GM21619 (cell line): Measurements from ENCODE around the gene KIF21B.

Experiments used
- ATAC-seq: cut with Tn5 transposase; IDR thresholded peaks from one replicate; pipeline ENCODE4 v1.9.1; 2021; ENCODE audit not compliant: unreplicated experiment

Gene KIF21B, protein sequence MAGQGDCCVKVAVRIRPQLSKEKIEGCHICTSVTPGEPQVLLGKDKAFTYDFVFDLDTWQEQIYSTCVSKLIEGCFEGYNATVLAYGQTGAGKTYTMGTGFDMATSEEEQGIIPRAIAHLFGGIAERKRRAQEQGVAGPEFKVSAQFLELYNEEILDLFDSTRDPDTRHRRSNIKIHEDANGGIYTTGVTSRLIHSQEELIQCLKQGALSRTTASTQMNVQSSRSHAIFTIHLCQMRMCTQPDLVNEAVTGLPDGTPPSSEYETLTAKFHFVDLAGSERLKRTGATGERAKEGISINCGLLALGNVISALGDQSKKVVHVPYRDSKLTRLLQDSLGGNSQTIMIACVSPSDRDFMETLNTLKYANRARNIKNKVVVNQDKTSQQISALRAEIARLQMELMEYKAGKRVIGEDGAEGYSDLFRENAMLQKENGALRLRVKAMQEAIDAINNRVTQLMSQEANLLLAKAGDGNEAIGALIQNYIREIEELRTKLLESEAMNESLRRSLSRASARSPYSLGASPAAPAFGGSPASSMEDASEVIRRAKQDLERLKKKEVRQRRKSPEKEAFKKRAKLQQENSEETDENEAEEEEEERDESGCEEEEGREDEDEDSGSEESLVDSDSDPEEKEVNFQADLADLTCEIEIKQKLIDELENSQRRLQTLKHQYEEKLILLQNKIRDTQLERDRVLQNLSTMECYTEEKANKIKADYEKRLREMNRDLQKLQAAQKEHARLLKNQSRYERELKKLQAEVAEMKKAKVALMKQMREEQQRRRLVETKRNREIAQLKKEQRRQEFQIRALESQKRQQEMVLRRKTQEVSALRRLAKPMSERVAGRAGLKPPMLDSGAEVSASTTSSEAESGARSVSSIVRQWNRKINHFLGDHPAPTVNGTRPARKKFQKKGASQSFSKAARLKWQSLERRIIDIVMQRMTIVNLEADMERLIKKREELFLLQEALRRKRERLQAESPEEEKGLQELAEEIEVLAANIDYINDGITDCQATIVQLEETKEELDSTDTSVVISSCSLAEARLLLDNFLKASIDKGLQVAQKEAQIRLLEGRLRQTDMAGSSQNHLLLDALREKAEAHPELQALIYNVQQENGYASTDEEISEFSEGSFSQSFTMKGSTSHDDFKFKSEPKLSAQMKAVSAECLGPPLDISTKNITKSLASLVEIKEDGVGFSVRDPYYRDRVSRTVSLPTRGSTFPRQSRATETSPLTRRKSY (N-terminal part only)

GRCh38 chr1:201023517-201023902, at the start of gene KIF21B:
Gene KIF21B (minus strand): TSS chr1:201023714. CDS start chr1:201023383, 331 bp downstream.
- peak; percentile 54 for ATAC-seq

DNA sequence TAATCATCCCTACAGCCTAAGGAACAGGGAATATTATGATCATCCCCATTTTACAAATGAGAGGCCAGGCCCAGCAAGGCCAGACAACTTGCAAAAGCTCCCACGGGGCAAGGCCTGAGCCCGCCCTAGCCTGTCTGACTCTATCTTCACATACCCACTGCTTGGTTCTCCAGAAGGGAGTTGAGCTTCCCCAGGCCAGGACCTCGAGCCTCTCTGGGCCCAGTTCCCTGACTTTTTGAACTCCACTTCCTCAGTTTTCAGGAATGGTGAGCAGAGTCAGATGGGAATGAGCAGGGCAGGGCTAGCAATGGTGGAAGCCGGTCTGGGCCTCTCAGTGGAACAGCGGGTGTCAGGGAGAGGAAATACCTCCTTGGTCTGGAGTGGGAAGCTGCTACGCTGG, 49.4 kb upstream of the KIF21B start:
- no peak for ATAC-seq

- no peak for ATAC-seq
Observed at GRCh38 chr1:201072149-201072548, 48.6 kb upstream of the KIF21B start.

- no peak for ATAC-seq
Observed at GRCh38 chr1:201069636-201070035, 46.1 kb upstream of the KIF21B start.

DNA sequence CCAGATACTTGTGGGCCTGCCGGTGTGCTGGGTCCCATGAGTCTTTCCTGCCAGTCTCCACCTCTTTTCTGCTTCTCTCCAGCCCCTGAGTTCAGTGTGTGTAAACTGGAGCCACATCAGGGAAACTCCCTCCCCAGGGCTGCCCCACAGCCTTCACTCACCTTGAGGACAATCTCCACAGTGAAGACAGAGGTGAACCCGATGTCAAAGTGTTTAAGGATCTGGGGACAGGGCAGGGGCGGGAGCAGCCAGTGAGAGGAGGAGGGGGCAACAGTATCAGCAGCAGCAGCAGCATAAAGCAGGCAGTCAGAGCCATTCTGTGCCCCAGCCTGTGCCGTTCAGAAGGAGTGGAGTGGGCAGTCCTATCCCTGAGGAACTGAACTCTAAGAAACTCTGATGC, 45.5 kb upstream of the KIF21B start:
- no peak for ATAC-seq

DNA sequence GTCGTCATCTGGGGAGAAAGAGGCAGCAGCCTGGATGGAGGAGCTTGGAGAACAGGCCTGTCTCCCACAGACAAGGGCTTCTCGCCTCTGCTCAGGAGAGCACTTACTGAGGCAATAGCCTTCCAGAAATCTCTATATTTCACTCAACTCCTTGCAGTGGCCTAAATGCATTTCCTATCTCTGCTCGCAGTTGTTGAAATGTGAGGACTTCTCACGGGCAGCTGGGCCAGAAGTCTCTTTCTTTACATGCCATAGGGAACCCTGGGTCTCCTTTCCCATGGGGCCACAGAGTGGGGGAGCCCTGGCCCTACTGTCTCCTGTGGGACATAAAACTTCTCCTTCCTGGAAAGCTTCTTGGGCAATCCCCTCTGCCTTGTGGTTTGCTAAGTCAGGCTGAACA, 43.5 kb upstream of the KIF21B start:
- ATAC-seq = no peak

DNA sequence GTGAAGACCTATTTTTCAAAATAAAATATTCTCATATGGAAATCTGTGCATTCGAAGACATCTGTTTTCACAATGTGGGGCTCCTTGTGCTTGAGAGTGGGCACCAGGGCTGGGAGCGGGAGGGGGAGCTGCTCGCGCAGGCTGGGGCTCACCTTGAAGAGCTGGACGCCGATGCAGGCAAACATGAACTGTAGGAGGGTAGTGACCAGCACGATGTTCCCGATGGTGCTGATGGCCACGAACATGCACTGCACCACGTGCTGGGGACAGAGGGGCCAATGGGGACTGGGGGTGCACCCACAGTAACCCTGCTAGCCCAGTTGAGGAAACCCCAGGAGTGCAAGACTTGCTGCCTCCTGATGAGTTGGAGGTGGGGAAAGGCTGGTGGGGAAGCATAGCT, 42.2 kb upstream of the KIF21B start:
- no peak for ATAC-seq

DNA sequence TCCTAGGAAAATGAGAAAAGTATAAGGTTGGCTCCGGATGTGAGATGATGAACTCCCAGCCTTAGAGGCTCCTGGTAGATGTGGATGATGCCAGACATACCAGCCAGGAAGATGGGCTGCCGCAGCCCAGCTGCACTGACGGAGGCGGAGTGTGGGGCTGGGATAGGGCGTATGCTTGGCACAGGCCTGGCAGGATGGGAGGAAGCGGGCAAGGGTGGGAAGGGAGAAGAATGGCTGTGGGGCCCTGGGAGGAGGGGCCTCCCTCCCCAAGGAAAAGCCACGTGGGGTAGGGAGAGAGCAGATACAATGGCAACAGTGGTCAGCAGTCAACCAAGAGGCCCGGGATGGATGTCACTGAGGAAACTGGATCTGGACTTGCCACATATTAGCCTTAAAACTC, 41.3 kb upstream of the KIF21B start:
- no peak for ATAC-seq

DNA sequence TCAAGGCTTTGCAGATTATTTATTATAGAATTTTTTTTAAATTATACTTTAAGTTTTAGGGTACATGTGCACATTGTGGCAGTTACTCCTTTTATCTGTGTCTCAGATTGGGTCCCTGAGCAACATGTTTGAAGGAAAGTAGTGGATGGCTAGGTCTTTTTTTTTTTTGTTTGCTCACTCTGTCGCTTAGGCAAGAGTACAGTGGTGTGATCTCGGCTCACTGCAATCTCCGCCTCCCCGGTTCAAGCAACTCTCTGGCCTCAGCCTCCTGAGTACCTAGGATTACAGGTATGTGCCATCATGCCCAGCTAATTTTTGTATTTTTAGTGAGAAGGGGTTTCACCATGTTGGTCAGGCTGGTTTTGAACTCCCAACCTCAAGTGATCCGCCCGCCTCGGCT, 39.6 kb upstream of the KIF21B start:
- ATAC-seq = no peak

DNA sequence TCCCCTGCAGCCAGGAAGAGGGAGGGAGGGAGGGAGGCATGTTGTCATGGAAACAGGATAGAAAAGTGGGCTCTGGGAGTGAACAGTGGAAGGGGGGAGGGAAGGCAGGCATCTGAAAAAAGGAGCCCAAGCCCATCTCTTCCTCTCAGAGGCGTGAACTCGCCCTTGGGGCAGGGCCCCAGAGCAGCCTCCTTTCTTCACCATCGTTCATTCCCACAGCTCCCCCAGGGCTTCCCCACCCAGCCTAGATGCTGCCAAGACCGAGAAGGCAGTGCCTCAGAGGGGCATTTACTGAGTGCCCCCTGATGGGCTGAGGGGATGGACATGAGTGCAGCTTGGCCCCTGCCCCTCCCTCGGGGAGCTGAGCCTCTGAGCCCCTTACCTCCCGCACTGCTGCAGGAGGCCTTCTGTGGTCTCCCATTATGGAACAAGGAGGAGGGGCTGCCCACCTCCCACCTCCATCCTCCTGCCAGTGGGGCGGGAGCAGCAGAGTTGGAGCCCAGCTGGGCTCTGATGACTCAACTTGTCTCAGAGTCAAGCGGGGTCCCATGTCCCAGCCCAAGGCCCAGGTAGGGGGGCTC, 39.1 kb upstream of the KIF21B start:
- no peak for ATAC-seq

DNA sequence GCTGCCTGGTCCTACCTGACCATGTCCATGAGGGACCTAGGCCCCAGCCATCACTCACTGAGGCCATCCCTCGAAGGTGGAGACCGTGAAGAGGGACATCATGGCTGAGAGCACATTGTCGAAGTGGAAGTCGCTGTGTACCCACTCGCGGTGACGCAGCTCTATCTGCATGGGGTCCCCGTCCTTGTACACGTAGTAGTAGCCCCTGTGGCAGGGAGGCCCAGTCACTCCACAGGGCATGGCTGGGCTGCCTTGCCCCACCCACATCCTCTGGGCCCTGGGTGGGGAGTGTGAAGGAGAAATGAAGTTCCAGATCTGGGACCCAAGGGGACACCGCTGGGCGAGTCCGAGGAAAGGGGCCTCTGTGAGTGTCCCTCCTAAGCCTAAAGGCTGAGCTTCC, 38.4 kb upstream of the KIF21B start:
- no peak for ATAC-seq

- ATAC-seq = no peak
Observed at GRCh38 chr1:201061049-201061448, 37.5 kb upstream of the KIF21B start.

DNA sequence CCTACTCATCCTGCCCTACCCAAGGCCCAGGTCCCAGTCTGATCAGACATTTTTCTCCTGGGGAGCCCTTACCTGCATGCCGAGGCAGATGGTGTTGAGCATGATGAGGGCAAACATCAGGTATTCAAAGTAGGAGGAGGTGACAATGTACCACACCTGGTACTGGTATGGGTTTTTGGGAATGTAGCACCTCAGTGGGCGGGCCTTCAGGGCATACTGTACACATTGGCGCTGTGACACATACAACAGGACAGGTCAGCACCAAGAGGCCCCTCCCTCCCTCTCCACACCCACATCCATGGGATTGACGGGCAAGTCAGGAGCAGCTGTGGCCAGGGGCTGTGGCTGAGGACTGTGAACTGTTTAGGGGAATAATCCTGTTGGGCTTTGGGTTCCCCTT, 37.1 kb upstream of the KIF21B start:
- no peak for ATAC-seq

GRCh38 chr1:201059871-201060555, 36.5 kb upstream of the KIF21B start:
- no peak for ATAC-seq

- ATAC-seq = no peak
Observed at GRCh38 chr1:201059401-201059800, 35.9 kb upstream of the KIF21B start.

DNA sequence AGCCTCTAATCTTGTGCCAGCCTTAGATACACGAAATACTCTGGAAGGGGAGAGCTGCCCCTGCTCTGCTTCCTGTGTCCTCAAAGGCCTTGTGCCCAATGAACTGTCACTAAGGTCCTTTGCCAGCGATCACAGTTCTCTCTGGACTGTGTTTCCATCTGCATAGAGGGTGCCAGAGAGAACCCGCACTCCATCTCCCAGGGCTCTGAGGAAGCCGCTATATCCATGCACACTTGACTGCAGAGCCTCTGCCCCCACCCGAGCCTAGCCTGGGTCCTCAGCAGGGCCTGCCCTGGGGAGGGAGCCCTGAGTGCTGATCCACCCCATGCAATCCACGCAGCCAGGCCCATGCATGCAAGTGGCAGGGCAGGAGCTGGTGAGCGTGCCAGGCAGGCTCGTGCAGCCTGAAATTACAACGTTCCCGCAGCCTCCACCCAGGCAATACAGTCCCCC, 30.6 kb upstream of the KIF21B start:
- no peak for ATAC-seq

DNA sequence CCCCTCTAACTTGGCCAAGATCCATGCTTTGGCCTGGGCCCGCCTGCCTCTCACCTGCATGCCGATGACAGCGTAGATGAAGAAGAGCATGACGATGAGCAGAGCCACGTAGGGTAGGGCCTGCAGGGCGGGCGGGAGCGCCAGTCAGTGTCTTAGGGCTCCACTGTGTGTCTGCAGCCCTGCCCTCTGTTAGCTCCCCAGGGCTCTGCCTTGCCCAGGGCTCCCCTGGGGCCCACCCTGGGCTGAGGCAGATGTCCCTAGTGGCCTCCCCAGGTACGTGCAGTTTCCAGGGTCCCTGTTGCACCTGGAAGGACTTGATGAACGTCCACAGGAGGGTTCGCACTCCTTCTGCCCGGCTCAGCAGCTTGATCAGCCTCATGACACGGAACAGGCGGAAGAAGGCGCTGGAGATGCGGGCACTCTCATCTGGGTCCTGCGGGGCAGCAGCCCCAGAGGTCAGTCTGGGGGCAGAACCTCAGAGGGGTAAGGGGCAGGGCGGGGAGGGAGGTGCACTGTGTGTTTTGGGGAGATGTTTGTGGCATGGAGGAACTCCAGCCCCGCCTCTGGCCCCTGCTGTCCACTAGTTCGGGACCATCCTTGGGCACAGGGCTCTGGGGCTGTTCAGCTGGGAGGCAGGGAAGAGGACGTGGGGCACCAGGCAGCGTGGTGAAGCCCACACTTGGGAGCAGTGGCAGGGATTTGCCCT, 29.8 kb upstream of the KIF21B start:
- no peak for ATAC-seq

DNA sequence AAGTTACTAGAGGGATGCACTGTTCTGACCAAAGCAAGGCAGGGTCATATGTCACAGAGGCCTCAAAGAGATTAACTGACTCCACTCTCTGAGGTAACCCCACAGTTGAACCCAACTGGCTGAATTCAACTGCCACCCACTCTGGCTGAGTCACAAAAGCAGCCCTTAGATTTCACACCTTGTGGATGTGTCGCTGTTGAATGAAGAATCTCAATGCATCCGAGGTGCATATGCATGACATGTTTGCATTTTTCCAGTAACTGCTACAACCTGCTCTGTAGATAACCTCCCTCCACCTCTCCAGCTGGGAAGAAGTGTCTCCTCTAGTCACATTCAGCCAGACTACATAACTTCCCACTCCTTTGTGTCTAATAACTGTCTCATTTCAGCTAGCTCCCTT, 27.9 kb upstream of the KIF21B start:
- ATAC-seq = no peak

- ATAC-seq = no peak
Observed at GRCh38 chr1:201050515-201051277, 27.2 kb upstream of the KIF21B start.
